Activated T-helper 17 cell treated with anti-CD3 and anti-CD28 coated beads, Interleukin-2, amount 50 U/mL, for 72 hours (primary cell): ENCODE results near the gene INPP5E. TPM values are rescaled to one million over a fixed set of nuclear protein-coding genes. Genes with fewer than 3 reads are reported as not detected.

Experiments used
- ATAC-seq: fragments of 150-1000 bp; cut with Tn5 transposase; replicated peaks from 2 replicates; pipeline ENCODE4 v1.10.0; 2021; ENCODE audit warnings: mild to moderate bottlenecking, moderate library complexity
- H3K27ac Mint-ChIP-seq: one replicate; pipeline ENCODE4 v1.8.0; 2022; ENCODE audit warnings: mixed read lengths
- H3K27me3 Mint-ChIP-seq: one replicate; pipeline ENCODE4 v1.8.0; 2022; ENCODE audit warnings: mixed read lengths
- H3K36me3 Mint-ChIP-seq: one replicate; pipeline ENCODE4 v1.8.0; 2022; ENCODE audit warnings: low read depth, mild to moderate bottlenecking, mixed read lengths
- H3K4me1 Mint-ChIP-seq: one replicate; pipeline ENCODE4 v1.8.0; 2022; ENCODE audit warnings: mixed read lengths
- H3K4me3 Mint-ChIP-seq: one replicate; pipeline ENCODE4 v1.8.0; 2022; ENCODE audit warnings: mild to moderate bottlenecking, mixed read lengths
- H3K9me3 Mint-ChIP-seq: one replicate; pipeline ENCODE4 v1.8.0; 2022; ENCODE audit warnings: mixed read lengths
- total RNA-seq, 2 donors: library from RNA; stranded (reverse); gene quantifications; one replicate each; pipeline ENCODE4 v1.2.3, GENCODE V29; 2022

Gene INPP5E
- total RNA-seq, 2 donors from 2014 or later: 14.2 to 18.2 TPM

- Mint-ChIP-seq H3K27ac (peak overlapping the region; percentile 43), H3K36me3 (peaks cover 91% of the 10 kb centered on the region), H3K9me3 (no peaks in the 10 kb centered on the region), H3K4me1 (peaks cover 12% of the 10 kb centered on the region), H3K4me3 (peak overlapping the region; percentile 45), H3K27me3 (no peaks in the 10 kb centered on the region)
- ATAC-seq: peak; percentile 91
These were observed 54.6 kb downstream of the INPP5E start for GRCh38 chr9:136385015-136385414.

- Mint-ChIP-seq H3K9me3 (no peaks in the 10 kb centered on the region), H3K27me3 (no peaks in the 10 kb centered on the region), H3K4me3 (no peak overlapping the region), H3K36me3 (peaks cover 88% of the 10 kb centered on the region), H3K27ac (no peak overlapping the region), H3K4me1 (peaks cover 12% of the 10 kb centered on the region)
- no peak for ATAC-seq
These were observed 56.2 kb downstream of the INPP5E start for GRCh38 chr9:136383436-136383835.

GRCh38 chr9:136381966-136382513, 57.6 kb downstream of the INPP5E start:
- Mint-ChIP-seq H3K36me3 (peaks cover 74% of the 10 kb centered on the region), H3K4me3 (no peak overlapping the region), H3K4me1 (peaks cover 12% of the 10 kb centered on the region), H3K27ac (no peak overlapping the region), H3K9me3 (no peaks in the 10 kb centered on the region), H3K27me3 (no peaks in the 10 kb centered on the region)
- ATAC-seq: no peak

- peaks cover 67% of the 10 kb centered on the region for H3K36me3 Mint-ChIP-seq
- no peaks in the 10 kb centered on the region for H3K9me3 Mint-ChIP-seq
- no peak for ATAC-seq
- no peaks in the 10 kb centered on the region for H3K27me3 Mint-ChIP-seq
- no peak overlapping the region for H3K27ac Mint-ChIP-seq
- H3K4me1 Mint-ChIP-seq: peaks cover 12% of the 10 kb centered on the region
- H3K4me3 Mint-ChIP-seq: no peak overlapping the region
These were observed 58.3 kb downstream of the INPP5E start for GRCh38 chr9:136381311-136381710.

- no peaks in the 10 kb centered on the region for H3K27me3 Mint-ChIP-seq
- peaks cover 57% of the 10 kb centered on the region for H3K36me3 Mint-ChIP-seq
- H3K4me1 Mint-ChIP-seq: peaks cover 7% of the 10 kb centered on the region
- H3K27ac Mint-ChIP-seq: no peak overlapping the region
- ATAC-seq: no peak
- H3K9me3 Mint-ChIP-seq: no peaks in the 10 kb centered on the region
- no peak overlapping the region for H3K4me3 Mint-ChIP-seq
These were observed 59.3 kb downstream of the INPP5E start for GRCh38 chr9:136380381-136380780.

- ATAC-seq: no peak
- Mint-ChIP-seq H3K27ac (no peak overlapping the region), H3K36me3 (peaks cover 55% of the 10 kb centered on the region), H3K4me3 (no peak overlapping the region), H3K9me3 (no peaks in the 10 kb centered on the region), H3K27me3 (no peaks in the 10 kb centered on the region), H3K4me1 (peaks cover 3% of the 10 kb centered on the region)
These were observed 59.8 kb downstream of the INPP5E start for GRCh38 chr9:136379891-136380290.

GRCh38 chr9:136379401-136379800, 60.2 kb downstream of the INPP5E start:
- ATAC-seq: no peak
- no peak overlapping the region for H3K27ac Mint-ChIP-seq
- no peak overlapping the region for H3K4me3 Mint-ChIP-seq
- no peaks in the 10 kb centered on the region for H3K4me1 Mint-ChIP-seq
- peaks cover 55% of the 10 kb centered on the region for H3K36me3 Mint-ChIP-seq
- H3K27me3 Mint-ChIP-seq: no peaks in the 10 kb centered on the region
- no peaks in the 10 kb centered on the region for H3K9me3 Mint-ChIP-seq

GRCh38 chr9:136379003-136379287, 60.7 kb downstream of the INPP5E start:
- Mint-ChIP-seq H3K27me3 (no peaks in the 10 kb centered on the region), H3K4me1 (no peaks in the 10 kb centered on the region), H3K4me3 (no peak overlapping the region), H3K27ac (no peak overlapping the region), H3K36me3 (peaks cover 52% of the 10 kb centered on the region), H3K9me3 (no peaks in the 10 kb centered on the region)
- ATAC-seq: no peak

Other genes with a start within 250 kb of the INPP5E start
- gene LHX3, start 234.7 kb downstream of the INPP5E start, total RNA-seq: under 1 TPM in 1 of 2 donors, not detected in 1; 0.16 TPM
- 10 to 100 TPM; 25.9 to 28.5 TPM for gene QSOX2, start 194.0 kb downstream of the INPP5E start, total RNA-seq
- under 1 TPM in 1 of 2 donors, not detected in 1; 0.02 TPM for gene CCDC187, start 135.8 kb downstream of the INPP5E start, total RNA-seq
- 10 to 100 TPM in 1 of 2 donors, 1 to 10 TPM in 1; 5.9 to 16.3 TPM for gene GPSM1, start 112.3 kb downstream of the INPP5E start, total RNA-seq
- 10 to 100 TPM; 10.3 to 24.0 TPM for gene DNLZ, start 76.1 kb downstream of the INPP5E start, total RNA-seq
- 1 to 10 TPM; 6.1 to 6.4 TPM for gene CARD9, start 66.2 kb downstream of the INPP5E start, total RNA-seq
- gene SNAPC4, start 39.7 kb downstream of the INPP5E start, total RNA-seq: 10 to 100 TPM; 16.3 to 21.9 TPM
- gene ENTR1, start 29.2 kb downstream of the INPP5E start, total RNA-seq: 10 to 100 TPM; 56.3 to 81.0 TPM
- 100 to 1,000 TPM in 1 of 2 donors, 10 to 100 TPM in 1; 89.7 to 123 TPM for gene PMPCA, start 29.2 kb downstream of the INPP5E start, total RNA-seq
- 10 to 100 TPM; 56.0 to 85.3 TPM for gene SEC16A, start 43.2 kb upstream of the INPP5E start, total RNA-seq
- gene NOTCH1, start 106.2 kb upstream of the INPP5E start, total RNA-seq: 10 to 100 TPM; 63.8 to 65.9 TPM
- gene EGFL7, start 223.1 kb upstream of the INPP5E start, total RNA-seq: 1 to 10 TPM in 1 of 2 donors, under 1 TPM in 1; 0.78 to 1.0 TPM
- 10 to 100 TPM; 14.6 to 15.6 TPM for gene AGPAT2, start 247.6 kb upstream of the INPP5E start, total RNA-seq